Tibial nerve (tissue), 4 donors: ENCODE data around the gene HCN2.

Experiments
- CTCF ChIP-seq, 5 experiments: fragments of 200-600 bp in 3 of 5; fragments of 450-650 bp in 2 of 5; sonication (generic) in 3 of 5; IDR thresholded peaks; one replicate each; pipeline ENCODE4 v1.5.1; 2016 to 2019; ENCODE audit warnings: antibody characterized with exemption in 5 of 5, mild to moderate bottlenecking in 3 of 5, moderate library complexity in 2 of 5
- EP300 ChIP-seq, 2 donors: sonication (generic); formaldehyde crosslinking; IDR thresholded peaks; one replicate each; pipeline ENCODE4 v1.6.1; 2017; ENCODE audit warnings: antibody characterized with exemption in 2 of 2, mild to moderate bottlenecking in 1 of 2
- POLR2A ChIP-seq, 2 donors: fragments of 450-650 bp; IDR thresholded peaks; one replicate each; pipeline ENCODE4 v1.6.1; 2017; ENCODE audit warnings: antibody characterized with exemption in 2 of 2, mild to moderate bottlenecking in 2 of 2, moderate library complexity in 2 of 2

- no peak for TF ChIP-seq CTCF (IDR thresholded peaks at IDR 0.05)
- no peak for TF ChIP-seq POLR2A (IDR thresholded peaks at IDR 0.05)
- TF ChIP-seq EP300 (IDR thresholded peaks at IDR 0.05) = no peak
Observed at GRCh38 chr19:567296-567900, 22.3 kb upstream of the HCN2 start.
